ACHN (cell line): Measurements from ENCODE around the gene PDZD2.

Source experiments
- DNase-seq: peaks from one replicate; pipeline ENCODE4 v3.0.0-alpha.2; 2015
- in situ Hi-C: cut with HindIII; loops from 2 replicates; pipeline ENCODE4 v1.10.0; 2017; ENCODE audit warnings: low sequenced_read_pairs, low pct_ligation_motif_present, low pct_unique_long_range_greater_than_20kb

The PDZD2 gene

GRCh38 chr5:31833710-31834109 lies 194.8 kb downstream of the PDZD2 start:
- no peak for DNase-seq
- in situ Hi-C loops: no loop called here

DNA sequence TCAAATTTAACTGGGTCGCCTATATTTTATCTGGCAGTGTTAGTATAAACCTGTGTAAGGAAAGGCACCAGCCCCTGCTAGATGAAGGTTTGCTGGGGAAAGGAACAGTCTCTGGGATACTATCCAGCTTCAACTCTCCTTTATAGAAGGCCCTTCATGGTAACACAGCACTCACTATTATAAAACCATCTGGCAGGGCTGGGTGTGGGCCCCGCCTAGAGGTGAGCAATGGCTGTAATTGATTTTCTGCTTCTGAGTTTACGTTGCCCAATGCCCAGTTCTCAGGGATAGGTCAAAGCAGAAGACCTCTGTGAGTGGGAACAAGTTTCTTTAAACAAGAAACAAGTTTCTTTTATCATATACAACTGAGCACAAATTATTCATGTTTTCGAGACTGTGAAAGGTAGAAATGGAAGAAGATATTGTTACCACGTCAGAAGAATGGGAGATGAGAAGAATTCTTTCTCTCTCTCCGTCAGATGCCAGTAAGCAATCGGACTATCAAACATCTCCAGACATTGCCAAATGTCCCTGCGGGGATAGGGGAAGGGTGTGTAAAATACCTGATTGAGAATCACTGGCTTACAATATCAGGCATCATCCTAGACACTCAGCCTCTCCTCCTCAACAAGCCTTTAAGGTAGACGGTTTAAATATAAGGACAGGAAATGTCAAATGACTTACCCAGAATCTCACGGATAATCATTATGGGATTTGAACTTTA lies 205.9 kb downstream of the PDZD2 start:
- no peak for DNase-seq
- in situ Hi-C loops: no loop called here

DNA sequence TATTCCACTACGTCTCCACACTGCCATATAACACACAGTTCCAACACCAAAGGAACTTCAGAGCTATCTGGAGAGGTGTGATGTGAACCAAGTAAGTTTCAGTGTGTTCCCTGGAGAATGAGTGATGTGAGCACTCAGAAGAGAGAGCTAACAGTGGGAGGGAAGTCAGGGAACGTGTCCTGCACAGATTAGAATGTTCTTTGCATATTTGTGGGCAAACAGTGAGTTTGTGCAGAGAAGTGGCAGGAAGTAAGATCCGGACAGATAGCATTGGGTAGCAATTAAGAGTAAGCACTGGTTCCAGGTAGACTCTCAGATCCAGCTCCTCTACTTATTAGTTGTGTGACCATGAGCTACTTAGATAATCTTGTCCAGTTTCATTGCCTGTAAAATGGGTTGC lies 206.4 kb downstream of the PDZD2 start:
- in situ Hi-C loops: no loop called here
- DNase-seq: no peak

- in situ Hi-C loops: no loop called here
- no peak for DNase-seq
Measured at GRCh38 chr5:31846934-31847333, 208.0 kb downstream of the PDZD2 start.

GRCh38 chr5:31847354-31847753 lies 208.4 kb downstream of the PDZD2 start:
- DNase-seq: no peak
- in situ Hi-C loops: no loop called here

- no peak for DNase-seq
- in situ Hi-C loops: no loop called here
Measured at GRCh38 chr5:31850981-31851689, 212.2 kb downstream of the PDZD2 start.

DNA sequence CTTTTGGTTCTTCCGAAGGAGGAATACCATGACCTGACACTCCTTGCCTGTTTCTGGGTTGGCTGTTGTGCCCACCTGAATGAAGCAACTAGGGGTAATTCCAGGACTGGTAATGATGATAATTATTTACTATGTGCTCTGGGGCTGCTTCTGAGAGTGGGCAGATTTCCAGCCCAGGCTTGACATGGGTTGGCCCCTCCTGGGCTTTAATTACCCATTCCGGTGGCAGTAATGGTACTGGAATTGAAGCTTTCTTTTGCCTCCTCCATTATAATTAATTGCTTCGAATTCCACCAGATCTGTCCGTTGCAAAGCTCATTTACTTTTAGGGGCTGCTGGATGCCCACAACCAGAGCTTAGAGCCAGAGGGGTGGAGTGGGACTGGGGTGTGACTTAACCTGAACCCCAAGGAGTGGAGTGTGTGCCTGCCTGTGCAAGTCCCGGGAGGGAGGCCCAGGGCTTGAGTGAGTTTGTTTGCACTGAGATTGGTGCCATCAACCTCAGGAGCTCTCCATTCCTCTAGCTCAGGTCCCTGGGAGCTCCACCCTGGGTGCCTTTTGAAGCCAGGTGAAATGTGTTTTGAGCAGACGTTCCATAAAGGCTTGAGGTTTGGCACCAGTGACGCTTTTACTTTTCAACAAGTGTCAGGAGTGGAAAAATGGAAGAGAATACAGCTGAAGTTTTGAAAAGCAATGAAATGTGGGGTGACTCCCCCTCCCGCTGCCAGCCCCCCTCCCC lies 214.6 kb downstream of the PDZD2 start:
- DNase-seq: no peak
- in situ Hi-C loops: no loop called here

- in situ Hi-C loops: no loop called here
- DNase-seq: peak; percentile 13
Measured at GRCh38 chr5:31854181-31855133, 215.5 kb downstream of the PDZD2 start.

GRCh38 chr5:31855134-31856040 lies 216.5 kb downstream of the PDZD2 start:
- in situ Hi-C loops: no loop called here
- DNase-seq: peak; percentile 15

DNA sequence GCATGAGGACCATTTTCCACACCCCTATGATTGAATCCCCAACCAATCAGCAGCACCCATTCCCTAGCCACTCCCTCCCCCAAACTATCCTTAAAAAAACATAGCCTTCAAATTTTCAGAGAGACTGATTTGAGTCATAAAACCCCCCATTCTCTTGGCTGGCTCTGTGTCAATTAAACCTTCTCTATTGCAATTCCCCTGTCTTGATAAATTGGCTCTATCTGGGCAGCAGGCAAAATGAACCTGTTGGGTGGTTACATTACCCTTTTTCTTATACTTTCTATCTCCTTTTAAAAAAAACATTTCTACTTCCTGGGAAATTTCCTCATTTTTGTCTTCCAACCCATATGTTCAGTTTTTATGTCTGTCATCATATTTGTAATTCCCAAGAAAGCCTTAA lies 220.2 kb downstream of the PDZD2 start:
- in situ Hi-C loops: no loop called here
- DNase-seq: no peak

- no peak for DNase-seq
Measured at GRCh38 chr5:31860278-31860677, 221.3 kb downstream of the PDZD2 start.

DNA sequence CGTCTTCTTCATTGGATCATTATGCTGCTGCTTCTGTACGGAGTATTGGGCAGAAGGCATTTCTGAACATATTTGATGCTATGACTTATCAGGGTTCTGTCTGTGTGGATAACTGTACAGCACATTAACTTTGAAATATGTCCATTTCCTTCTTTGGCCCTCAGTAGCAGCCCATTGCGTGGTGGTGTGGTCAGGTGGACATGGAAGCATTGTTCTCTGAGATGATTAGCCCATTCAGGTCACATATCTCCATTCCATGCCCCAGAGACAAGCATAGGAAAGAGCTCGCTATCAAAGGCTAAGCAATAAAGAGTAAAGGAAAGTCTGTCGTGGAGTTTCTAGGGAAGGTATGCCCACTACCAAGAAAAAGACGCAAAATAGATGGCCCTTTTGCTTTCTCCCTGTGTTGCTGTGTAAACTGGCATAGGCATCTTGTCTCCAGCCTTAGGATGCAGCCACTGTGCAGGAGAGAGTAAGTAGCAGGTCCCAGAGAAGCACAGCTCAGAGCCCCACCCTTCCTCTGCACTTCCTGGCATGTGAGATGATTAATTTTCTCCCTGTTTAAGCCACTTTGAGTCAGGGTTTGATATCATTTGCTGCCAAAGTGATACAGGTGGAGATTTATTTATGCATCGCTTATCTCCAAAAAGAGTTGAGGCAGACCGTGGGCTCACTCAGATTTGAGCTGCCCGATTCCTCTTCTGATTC lies 221.9 kb downstream of the PDZD2 start:
- in situ Hi-C loops: no loop called here
- no peak for DNase-seq

More at GRCh38 chr5:31860278-31860677, 221.3 kb downstream of the PDZD2 start:
- in situ Hi-C loops: no loop called here

GRCh38 chr5:31861601-31862000 lies 222.7 kb downstream of the PDZD2 start:
- no peak for DNase-seq
- in situ Hi-C loops: no loop called here

- in situ Hi-C loops: no loop called here
- DNase-seq: no peak
Measured at GRCh38 chr5:31863991-31864411, 225.1 kb downstream of the PDZD2 start.

GRCh38 chr5:31866166-31866565 lies 227.2 kb downstream of the PDZD2 start:
- in situ Hi-C loops: no loop called here
- DNase-seq: no peak

DNA sequence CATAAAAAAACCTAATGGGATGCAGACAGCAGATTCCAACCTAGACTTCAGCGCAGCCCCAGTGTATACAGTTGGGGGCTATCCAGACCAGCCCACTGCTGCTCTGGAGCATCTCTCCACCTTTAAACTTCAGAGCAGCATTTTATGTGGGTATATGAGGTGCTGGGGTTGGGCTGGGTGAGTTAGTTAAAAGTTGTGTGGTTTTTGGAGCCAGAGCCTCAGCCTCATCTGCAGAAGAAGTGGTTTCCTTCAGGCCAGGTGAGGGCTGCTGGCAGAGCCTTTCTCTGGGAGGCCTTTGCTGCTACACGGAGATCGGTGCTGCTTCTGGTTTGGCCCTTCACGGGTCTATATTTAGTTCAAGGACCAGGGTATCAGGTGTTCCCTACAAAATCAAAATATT lies 228.3 kb downstream of the PDZD2 start:
- DNase-seq: no peak
- in situ Hi-C loops: no loop called here

GRCh38 chr5:31880449-31880848 lies 241.5 kb downstream of the PDZD2 start:
- in situ Hi-C loops: no loop called here
- DNase-seq: no peak
